Activated CD8-positive, alpha-beta memory T cell treated with anti-CD3 and anti-CD28 coated beads, Interleukin-2, amount 50 U/mL, for 1 hour (primary cell): ENCODE results near the gene AQP2.

ENCODE experiments used
- DNase-seq: peaks from one replicate; pipeline ENCODE4 v3.0.0-alpha.2; 2020; ENCODE audit errors: extremely low read depth

Gene AQP2

DNA sequence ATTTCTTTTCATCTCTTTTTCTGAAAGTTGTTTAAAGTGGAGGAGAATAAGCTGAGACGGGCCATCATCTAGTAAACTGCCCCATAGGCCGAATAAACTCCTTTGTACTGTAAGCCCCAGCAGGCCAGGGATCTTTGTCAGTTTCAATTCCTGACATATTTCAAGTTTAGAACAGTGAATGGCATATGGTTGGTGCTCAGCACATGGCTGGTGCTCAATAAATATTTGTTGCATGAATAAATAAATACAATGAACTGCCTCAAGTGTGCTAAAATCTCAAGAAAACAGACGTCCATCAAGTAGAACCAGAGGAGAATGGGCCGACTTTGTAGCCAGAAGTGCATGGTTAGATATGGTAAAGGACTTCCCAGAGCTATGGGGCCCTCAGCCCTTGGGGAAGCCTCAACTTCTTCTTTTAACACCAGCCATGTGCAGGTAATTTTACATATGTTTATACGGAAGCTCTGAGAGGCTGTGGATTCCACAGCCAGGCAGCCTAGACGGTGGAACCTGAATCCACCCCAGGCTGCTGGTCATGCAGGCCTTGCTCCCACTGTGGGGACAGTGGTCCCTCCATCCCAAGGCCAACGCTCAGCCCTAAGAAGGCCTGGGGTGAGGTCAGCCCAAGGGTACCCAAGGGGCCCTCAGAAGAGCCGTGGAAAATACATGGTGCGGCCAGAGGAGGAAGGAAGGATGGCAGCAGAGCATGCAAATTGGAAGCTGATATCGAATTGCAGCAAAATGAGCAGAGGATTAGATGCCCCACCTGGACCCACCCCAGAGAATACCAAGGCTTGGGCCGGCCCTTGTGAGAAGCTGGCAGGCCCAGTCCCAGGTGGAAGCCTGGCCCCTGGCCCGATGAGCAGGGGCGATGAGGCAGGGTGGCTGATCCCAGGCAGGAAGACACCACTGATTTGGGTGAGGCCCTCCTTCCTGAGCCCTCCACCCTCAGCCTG lies 8.7 kb upstream of the AQP2 start:
- DNase-seq: no peak

DNA sequence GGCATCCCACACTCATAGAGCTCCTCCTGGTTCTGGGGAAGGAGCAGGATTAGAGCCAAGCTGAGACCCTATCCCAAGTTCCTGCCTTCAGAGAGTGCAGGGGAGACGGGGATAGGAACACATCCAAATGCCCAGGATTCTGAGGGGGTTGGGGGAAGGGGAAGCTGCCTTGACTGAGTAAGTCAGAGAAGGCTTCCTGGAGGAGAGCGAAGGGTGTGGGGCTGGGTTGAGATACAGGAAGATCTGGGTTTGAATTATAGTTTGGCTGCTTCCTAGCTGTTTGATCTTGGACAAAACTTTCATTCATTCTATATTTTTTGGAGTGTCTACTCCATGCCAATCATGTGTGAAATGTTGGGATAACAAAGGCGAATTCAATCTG lies 8.0 kb upstream of the AQP2 start:
- DNase-seq: no peak

DNA sequence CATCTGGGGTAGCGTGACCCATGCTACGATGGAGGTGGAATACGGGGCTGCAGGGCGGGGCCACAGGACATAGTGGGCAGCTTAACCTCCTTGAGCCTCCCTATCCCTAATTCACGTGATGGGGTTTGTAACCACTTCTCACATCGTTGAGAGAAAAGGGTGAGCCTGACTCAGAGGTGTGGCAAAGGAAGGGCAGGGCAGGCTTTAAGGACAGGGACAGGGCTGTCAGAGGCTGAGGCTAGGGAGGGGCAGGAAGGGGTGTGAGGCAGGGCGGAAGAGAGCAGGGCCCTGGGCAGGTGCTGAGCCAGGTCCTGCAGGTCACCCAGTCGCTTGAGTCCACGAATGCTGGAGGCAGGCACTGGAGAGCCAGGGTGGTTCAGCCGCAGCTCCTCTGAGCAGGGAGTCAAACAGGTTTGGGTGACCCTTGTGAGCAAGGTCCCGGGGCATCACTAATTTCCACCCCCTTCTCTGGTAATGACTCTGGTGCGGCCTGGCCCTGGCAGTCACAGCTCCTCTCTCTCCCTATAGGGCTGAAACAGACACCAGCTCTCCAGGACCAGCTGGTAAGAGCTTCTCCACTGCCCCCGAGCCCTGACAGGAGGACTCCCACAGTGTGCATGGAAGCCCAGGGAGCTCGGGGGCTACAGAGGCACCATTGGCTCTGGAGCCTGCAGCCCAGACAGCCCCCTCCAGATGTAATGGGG lies 7.5 kb upstream of the AQP2 start:
- no peak for DNase-seq

DNA sequence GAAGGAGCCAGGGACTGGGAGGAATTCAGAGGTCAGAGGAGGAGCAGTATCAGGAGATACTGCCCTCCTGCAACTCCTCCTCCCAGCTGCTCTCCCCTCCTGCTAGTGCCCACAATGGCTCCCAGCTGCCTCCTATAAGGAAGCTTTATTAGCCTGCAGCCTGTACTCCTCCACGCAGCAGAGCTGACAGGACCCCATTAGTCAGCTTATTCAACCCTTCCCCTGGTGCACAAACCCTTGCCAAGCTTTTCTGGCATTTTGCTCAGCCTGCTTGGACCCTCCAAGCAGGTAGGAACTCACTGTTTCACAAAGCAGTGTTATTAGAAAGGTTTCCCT lies 6.9 kb upstream of the AQP2 start:
- no peak for DNase-seq

DNA sequence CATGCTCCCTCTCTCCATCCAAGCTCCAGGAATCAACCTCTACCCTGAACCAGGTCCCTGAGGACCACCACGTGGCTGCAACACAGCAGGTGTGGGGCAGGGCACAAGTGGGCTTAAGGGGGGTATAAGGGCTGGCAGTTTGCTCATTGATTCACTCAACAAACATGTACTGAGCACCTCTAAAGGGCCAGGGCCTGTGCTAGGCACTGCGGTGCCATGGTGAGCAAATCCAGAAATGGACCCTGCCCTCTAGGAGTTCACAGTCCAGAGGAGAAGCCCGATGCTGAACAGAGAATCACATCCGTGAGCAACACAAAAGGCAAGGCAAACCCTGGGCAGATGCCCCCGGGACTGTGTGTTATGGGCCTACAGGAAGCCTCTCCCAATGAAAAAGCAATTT lies 6.5 kb upstream of the AQP2 start:
- no peak for DNase-seq

DNA sequence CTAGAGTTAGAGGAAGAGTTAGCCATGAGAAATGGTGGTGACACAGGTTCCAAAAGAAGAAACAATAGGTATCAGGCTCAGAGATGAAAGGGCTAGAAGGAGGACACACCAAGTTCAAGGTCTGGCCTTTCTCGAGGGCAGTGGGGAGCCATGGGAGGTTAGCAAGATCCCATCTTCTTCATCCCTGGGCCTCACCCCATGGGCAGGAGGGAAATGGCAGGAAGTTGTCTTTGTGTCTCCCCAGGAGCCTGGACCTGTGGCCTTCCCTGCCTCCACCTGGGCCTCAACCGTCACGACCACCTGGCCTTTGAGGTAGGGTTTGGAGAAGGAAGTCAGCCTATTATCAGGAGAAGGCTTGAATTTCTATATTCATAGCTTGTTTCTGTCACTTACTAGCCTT lies 5.8 kb upstream of the AQP2 start:
- no peak for DNase-seq

DNA sequence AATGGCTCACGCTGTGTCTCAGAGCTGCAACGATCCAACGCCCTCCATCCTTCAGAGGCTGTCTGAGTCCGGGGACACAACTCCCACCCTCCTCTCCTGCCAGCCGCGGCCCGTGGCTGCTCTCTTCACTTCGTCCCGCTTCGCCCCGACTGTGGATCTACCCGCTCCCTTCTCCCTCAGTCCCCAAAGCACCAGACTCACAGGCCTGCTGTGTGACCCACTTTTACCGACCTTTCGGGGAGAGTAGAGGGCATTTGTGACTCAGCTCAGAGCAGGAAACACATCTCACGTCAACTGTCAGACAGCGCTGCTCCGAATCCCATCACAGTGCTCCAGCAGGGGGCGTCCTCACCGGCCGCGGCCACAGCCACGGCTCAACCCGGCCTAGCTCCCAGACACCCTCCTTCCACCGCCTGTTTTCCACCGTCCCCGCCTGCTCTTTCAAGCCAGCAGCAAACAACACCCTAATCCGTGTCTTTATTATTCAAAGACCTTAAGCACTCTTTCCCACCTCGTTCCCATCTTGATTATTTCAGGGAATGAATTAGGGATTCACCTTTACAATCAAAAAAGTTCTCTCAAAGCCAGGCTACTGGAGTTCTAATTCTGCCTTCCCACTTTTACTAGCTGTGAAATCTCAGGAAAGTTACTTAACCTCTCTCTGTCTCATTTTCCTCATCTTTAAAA lies 5.0 kb upstream of the AQP2 start:
- DNase-seq: peak; percentile 52

DNA sequence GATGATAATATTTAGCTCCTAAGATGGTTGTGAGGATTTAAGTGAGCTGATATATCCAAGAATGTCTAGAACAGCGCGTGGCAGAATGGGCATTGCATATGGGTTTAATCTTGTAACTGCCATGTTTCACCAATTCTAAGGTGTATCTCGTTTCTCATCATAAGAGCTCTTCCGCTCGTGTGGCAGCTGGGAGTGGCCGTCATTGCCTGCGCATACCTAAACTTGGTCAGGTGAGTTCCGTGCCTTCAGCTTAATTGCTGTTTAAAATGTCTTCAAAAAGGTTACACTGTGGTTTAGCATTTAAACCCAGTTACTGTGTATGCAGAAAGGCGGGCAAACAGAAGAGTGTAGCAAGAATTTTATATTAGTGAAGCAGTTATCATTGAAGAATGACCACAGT lies 4.5 kb upstream of the AQP2 start:
- no peak for DNase-seq

DNA sequence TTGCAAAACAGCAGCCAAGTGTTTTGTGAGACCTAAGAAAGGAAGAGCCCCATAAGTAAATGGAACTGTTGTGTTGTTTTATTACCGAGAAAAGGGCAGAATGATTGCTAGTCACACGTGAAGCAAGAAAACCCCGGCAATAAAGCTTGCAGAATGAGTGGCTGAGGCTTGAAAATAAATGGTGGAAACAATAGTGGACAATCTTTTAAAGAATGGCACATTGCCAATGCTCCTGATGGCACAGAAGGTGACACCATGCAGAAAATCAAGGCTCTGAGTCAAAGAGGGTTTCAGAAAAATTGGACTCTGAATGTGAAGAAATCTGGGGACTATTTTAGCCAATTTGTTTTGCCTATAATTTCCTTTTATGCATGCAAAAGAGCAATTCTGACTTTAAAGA lies 4.0 kb upstream of the AQP2 start:
- DNase-seq: no peak

DNA sequence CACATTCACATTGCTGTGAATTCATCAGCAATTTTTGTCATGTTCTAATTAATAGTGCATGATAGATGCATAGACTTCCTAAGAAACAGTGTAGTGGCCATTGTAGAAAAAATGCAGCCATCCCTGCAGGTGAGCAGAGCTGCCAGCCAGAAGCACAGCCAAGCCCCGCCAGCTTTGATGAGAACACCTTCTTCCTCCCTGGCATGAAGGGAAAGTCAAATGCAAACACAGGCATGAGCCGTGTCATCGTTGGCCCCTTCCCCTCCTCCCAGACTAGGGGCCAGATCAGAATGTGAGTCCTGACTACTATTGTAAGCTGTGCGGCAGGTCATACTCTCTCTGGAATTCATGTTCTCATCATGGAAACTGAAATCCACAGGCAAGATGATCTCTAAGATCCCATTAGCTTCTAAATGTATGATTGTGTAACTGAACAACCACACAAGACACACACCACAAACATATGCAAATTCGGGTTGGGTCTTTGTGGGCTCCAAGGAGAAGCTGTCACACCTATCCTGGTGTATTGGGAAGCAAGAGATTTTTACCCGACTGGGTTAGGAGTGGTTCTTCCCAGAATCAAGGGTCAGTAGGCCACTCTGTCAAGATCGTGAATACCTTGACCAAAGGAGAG lies 2.8 kb upstream of the AQP2 start:
- no peak for DNase-seq

DNA sequence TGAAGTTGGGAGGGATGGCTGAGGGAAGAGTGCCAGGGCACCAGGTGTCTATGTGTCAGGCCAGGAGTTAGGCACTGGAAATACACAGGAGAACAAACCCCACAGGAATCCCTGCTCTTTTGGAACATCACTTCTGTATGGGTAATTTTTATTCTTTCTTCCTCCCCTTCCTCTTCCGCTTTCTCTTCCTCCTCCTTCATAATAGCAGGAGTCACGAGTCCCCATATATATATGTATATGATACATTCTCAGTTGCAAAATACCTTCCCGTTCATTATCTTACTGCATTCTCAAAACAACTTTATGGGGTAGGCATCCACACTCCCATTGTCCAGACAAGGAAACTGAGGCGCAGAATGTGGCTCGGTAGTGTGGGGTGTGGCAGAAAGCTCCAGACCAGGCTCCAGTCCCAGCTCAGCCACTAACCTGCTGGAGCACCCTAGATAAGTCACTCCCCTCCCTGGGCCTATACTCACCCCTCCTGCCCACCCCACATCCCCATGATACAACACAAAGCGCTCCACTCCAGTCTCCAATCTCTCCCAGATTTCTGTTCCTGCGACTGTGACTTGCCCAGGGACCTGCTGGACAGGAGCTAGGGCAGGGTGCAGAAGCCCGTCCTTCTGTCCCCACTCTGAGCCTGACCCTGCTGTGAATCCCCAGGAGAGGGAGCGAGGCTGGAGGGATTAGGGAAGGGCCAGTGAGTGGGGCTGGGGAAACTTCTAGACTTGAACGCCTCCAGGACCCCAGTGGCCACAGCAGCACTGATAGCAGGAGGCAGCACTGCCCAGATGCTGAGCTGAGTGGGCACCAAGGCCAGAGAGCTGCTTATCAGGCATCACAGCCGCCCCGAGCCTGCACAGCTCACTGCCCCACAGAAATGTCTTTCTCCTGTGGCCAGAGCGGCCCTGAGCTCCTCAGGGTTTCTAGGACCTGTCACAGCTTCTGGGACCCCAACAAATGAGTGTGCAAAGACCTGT lies 1.4 kb upstream of the AQP2 start:
- no peak for DNase-seq

DNA sequence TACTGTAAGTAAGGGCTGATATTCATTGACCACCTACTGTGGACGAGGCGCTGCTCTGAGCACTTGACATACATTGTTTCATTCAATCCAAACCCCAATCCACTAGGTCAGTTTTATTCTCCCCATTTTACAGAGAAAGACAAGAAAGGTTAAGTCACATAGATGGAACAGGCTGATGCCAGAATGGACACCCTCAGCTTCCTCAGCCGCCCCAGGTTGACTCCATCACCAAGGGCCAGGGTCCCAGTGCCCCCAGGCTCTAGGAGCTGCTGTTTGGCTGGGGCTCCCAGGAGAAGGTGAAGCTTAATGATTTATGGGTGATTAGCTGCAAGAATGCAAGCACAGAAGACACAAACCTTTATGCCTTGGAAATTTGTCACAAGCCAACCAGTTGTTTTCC lies 671 bp upstream of the AQP2 start:
- DNase-seq: no peak

DNA sequence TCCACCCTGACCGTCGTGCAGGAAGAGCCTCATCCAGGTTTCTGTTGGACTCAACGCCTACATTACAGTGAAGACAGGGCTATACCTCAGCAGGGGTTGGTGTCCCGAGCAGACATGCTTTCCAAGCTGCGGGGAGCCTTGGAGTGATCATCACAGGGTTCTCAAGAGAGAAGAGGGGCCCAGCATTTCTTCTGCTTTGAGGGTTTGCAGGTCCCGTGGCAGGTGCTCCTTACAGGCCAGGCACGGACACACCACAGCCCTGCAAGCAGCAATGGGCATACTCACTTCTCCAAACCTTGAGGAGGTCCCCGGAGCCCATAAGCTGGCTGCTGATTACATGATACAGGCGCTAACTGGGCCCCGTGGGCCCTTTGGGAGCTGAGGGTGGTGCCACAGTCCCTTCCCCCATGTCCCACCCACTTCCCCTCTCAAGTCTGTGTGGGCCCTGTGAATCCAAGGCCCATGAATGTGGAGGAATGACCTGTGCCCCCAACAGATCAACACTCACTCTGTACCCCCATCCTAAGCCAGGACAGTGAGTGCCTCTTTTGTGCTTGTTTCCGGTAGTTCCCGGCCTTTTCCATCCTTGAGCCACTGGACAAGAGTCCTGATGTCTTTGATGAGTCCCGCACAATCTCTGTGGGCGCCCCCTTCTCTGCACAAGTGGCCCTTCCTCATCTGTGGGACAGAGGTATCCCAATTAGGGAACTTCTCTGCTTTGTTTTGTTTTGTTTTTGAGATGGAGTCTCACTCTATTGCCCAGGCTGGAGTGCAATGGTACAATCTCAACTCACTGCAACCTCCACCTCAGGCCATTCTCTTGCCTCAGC lies 1.1 kb downstream of the AQP2 start:
- DNase-seq: no peak

DNA sequence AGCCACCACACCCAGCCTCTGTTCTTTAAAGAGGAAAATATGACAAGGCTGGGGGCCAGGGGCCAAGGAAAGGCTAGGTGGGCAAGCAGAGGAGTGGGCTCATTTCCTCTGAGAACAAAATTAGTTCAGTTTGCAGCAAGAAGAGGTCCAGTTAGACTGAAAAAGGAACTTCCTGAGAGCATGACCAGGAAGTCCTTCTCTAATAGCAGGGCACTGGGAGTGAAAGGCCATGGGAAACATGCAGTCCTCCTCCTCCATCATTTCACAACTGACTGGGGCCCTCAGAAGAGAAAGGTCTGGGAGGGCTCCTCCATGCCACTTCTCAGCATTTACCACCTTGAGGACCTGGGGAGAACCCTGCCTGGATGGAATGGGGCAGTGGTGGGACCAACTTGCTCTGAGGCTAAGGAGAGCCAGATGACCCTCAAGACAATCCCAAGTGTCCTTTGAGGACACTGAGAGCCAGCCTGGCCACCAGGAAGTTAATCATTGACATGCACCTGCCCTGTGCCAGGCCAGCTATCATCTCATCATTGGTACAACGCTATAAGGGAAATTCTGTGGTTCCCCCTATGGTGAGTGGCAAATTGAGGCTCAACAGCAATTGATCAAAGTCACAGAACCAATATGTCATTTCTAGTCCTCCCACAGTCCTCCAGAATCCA lies 2.0 kb downstream of the AQP2 start:
- no peak for DNase-seq

DNA sequence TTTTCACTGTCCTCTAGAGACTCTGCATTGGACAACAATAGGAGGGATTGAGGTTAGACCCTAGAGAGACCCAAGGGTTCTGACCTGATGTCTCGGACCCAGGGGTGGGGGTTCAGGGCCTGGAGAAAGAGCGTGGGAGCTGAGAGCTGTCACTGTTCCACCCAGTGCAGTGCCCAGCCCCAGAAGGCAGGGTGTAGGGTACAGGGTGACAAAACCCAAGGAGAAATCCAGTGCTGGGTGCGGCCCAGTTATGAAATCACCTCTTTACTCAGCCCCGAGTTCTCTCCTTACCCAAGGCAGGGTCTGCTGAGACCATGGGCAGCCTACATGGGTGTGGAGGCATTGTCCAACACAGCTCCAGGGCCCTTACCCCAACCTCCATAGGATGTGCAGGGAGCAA lies 2.6 kb downstream of the AQP2 start:
- no peak for DNase-seq

DNA sequence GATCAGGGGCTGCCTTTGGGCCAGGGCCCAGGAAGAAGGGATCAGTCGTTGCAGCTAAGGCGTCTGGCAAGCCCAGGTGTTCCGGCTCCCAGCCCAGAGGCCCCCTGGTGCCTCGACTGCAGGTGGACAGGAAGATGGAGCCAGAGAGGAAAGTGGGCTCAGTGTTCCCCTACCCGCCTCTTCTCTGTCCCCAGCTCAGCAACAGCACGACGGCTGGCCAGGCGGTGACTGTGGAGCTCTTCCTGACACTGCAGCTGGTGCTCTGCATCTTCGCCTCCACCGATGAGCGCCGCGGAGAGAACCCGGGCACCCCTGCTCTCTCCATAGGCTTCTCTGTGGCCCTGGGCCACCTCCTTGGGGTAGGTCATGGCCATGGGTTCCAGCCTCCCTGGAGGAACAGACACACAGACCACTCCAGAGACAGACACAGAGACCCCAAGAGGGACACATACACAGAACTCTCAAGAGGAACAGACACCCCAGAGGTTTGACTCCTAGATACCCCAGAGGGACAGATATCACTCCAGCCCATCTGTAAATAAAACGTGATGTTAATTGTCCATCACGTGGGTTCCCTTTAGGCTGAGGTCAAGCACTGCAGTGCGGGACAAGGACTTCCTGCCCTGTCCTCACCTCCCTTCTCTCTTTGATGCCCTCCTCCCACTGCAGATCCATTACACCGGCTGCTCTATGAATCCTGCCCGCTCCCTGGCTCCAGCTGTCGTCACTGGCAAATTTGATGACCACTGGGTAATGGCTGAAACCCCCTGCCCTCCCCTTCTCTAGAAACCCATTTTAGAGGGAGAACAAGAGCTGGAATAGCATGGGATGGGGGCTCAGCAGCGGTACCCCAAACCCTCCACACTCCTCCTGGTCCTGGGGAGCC lies 3.7 kb downstream of the AQP2 start:
- DNase-seq: no peak

DNA sequence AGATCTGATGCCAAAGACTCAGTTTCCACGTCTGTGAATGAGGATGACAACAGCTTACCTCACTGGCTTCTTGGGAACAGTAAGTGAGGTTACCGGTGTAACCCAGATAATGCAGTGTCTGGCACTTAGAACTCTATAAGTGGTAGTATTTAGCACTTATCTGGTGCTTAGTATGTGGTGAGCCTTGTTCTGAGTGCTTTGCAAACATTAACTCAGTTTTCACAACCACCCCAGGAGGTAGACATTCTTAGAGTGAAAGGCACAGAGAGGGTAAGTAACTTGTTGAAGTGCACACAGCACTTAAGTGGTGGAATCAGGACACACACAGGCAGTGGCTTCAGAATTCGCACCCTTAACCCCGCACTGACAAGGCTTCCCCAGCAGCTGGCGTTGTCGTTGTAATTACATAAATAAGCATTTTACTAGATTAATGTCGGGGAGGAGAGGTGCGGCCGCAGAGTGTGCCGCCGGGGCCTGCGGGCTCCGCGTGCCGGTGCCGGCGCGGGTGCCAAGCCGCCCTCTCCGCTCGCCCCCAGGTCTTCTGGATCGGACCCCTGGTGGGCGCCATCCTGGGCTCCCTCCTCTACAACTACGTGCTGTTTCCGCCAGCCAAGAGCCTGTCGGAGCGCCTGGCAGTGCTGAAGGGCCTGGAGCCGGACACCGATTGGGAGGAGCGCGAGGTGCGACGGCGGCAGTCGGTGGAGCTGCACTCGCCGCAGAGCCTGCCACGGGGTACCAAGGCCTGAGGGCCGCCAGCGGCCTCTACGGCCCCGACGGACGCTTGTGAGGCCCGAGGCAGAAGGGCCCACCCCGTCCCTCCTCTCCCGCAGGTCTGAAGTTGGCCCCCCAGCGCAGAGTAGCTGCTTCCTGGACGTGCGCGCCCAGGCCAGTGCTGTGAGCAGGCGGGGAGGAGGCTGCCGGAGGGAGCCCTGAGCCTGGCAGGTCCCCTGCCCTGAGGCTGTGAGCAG lies 4.6 kb downstream of the AQP2 start:
- no peak for DNase-seq
